Activated CD4-positive, alpha-beta memory T cell treated with anti-CD3 and anti-CD28 coated beads for 36 hours (primary cell): ENCODE results near the gene ABHD5. TPM values are rescaled to one million over a fixed set of nuclear protein-coding genes. Genes with fewer than 3 reads are reported as not detected.
"Not testable (repeated sequence)": the region's sequence is repeated elsewhere in the genome, so short reads cannot be mapped to it uniquely, and the experiment has no call there.

Source experiments
- CTCF ChIA-PET: fragments of 350-600 bp; sonication (Branson Sonifier 250); formaldehyde crosslinking; loops from one replicate; lab custom pipeline; 2021; ENCODE audit warnings: antibody characterized with exemption, inconsistent platforms; lab: Charles Lee
- POLR2A ChIA-PET: fragments of 350-600 bp; sonication (Branson Sonifier 250); formaldehyde crosslinking; loops from one replicate; lab custom pipeline; 2021; ENCODE audit warnings: antibody characterized with exemption; lab: Charles Lee
- DNase-seq: peaks from one replicate; pipeline ENCODE4 v3.0.0-alpha.2; 2020
- H3K27ac Mint-ChIP-seq: one replicate; pipeline ENCODE4 v1.8.0; 2021; ENCODE audit warnings: mixed read lengths
- H3K27me3 Mint-ChIP-seq: one replicate; pipeline ENCODE4 v1.8.0; 2021; ENCODE audit warnings: mixed read lengths
- H3K36me3 Mint-ChIP-seq: one replicate; pipeline ENCODE4 v1.8.0; 2021; ENCODE audit warnings: mixed read lengths
- H3K4me1 Mint-ChIP-seq: one replicate; pipeline ENCODE4 v1.8.0; 2021; ENCODE audit warnings: low read depth, mixed read lengths
- H3K4me3 Mint-ChIP-seq: one replicate; pipeline ENCODE4 v1.8.0; 2021; ENCODE audit warnings: mild to moderate bottlenecking, mixed read lengths
- H3K9me3 Mint-ChIP-seq: one replicate; pipeline ENCODE4 v1.8.0; 2021; ENCODE audit warnings: mixed read lengths
- intact Hi-C: fragments of 100-400 bp; cut with micrococcal nuclease; formaldehyde crosslinking; loops from one replicate; pipeline ENCODE4 v1.15.1; 2023
- total RNA-seq, 2 experiments: library from RNA; stranded (reverse); gene quantifications; one replicate each; pipeline ENCODE4 v1.2.3, GENCODE V29; 2021

Gene ABHD5
- total RNA-seq, 2 experiments from 2014 or later, result 10.0 to 11.4 TPM

GRCh38 chr3:43670635-43671522 lies 19.9 kb upstream of the ABHD5 start:
- Mint-ChIP-seq H3K4me3 (no peak overlapping the region), H3K36me3 (no peaks in the 10 kb centered on the region), H3K9me3 (no peaks in the 10 kb centered on the region), H3K27ac (no peak overlapping the region), H3K27me3 (peaks cover 15% of the 10 kb centered on the region), H3K4me1 (no peaks in the 10 kb centered on the region)
- intact Hi-C loops, result no loop called here
- ChIA-PET POLR2A (no interaction called here), CTCF (no interaction called here)
- DNase-seq, result no peak

- intact Hi-C loops, result no loop called here
- no peak for DNase-seq
- Mint-ChIP-seq H3K4me3 (no peak overlapping the region), H3K27ac (no peak overlapping the region), H3K4me1 (no peaks in the 10 kb centered on the region), H3K9me3 (peaks cover 2% of the 10 kb centered on the region), H3K36me3 (no peaks in the 10 kb centered on the region), H3K27me3 (peaks cover 2% of the 10 kb centered on the region)
- CTCF ChIA-PET, result no interaction called here
- POLR2A ChIA-PET, result no interaction called here
Observed at GRCh38 chr3:43674345-43675085, 16.2 kb upstream of the ABHD5 start.

GRCh38 chr3:43675593-43675992 lies 15.1 kb upstream of the ABHD5 start:
- ChIA-PET POLR2A (no interaction called here), CTCF (interaction anchor here (0.6 kb wide), 1 partner anchor 76 kb away, joined by 5 read pairs; no protein-coding TSS in a partner anchor)
- intact Hi-C loops, result no loop called here
- peaks cover 1% of the 10 kb centered on the region for H3K36me3 Mint-ChIP-seq
- no peak overlapping the region for H3K4me3 Mint-ChIP-seq
- H3K27ac Mint-ChIP-seq, result no peak overlapping the region
- H3K4me1 Mint-ChIP-seq, result no peaks in the 10 kb centered on the region
- H3K27me3 Mint-ChIP-seq, result peaks cover 2% of the 10 kb centered on the region
- no peak for DNase-seq
- peaks cover 2% of the 10 kb centered on the region for H3K9me3 Mint-ChIP-seq

- Mint-ChIP-seq H3K4me3 (no peak overlapping the region), H3K9me3 (peaks cover 2% of the 10 kb centered on the region), H3K4me1 (no peaks in the 10 kb centered on the region), H3K27ac (no peak overlapping the region), H3K27me3 (no peaks in the 10 kb centered on the region), H3K36me3 (peaks cover 1% of the 10 kb centered on the region)
- no peak for DNase-seq
- ChIA-PET CTCF (no interaction called here), POLR2A (no interaction called here)
- intact Hi-C loops, result no loop called here
Observed at GRCh38 chr3:43676441-43676840, 14.3 kb upstream of the ABHD5 start.

- H3K9me3 Mint-ChIP-seq, DNase-seq, H3K27me3 Mint-ChIP-seq, H3K27ac Mint-ChIP-seq, CTCF ChIA-PET, H3K4me1 Mint-ChIP-seq, H3K36me3 Mint-ChIP-seq, POLR2A ChIA-PET, intact Hi-C loops, H3K4me3 Mint-ChIP-seq: not testable (repeated sequence)
Observed at GRCh38 chr3:43678375-43678774, 12.4 kb upstream of the ABHD5 start.

- H3K36me3 Mint-ChIP-seq, DNase-seq, H3K9me3 Mint-ChIP-seq, H3K4me3 Mint-ChIP-seq, intact Hi-C loops, CTCF ChIA-PET, H3K27me3 Mint-ChIP-seq, H3K27ac Mint-ChIP-seq, H3K4me1 Mint-ChIP-seq, POLR2A ChIA-PET: not testable (repeated sequence)
Observed at GRCh38 chr3:43678887-43679449, 11.8 kb upstream of the ABHD5 start.

GRCh38 chr3:43680857-43681256 lies 9.9 kb upstream of the ABHD5 start:
- H3K36me3 Mint-ChIP-seq, H3K9me3 Mint-ChIP-seq, POLR2A ChIA-PET, H3K4me3 Mint-ChIP-seq, H3K4me1 Mint-ChIP-seq, DNase-seq, H3K27me3 Mint-ChIP-seq, CTCF ChIA-PET, H3K27ac Mint-ChIP-seq, intact Hi-C loops: not testable (repeated sequence)

GRCh38 chr3:43684944-43685343 lies 5.8 kb upstream of the ABHD5 start:
- H3K27ac Mint-ChIP-seq, result no peak overlapping the region
- H3K9me3 Mint-ChIP-seq, result no peaks in the 10 kb centered on the region
- intact Hi-C loops, result no loop called here
- ChIA-PET CTCF (no interaction called here), POLR2A (no interaction called here)
- H3K4me3 Mint-ChIP-seq, result no peak overlapping the region
- H3K36me3 Mint-ChIP-seq, result peaks cover 4% of the 10 kb centered on the region
- peaks cover 3% of the 10 kb centered on the region for H3K27me3 Mint-ChIP-seq
- H3K4me1 Mint-ChIP-seq, result peaks cover 6% of the 10 kb centered on the region
- no peak for DNase-seq

- Mint-ChIP-seq H3K9me3 (no peaks in the 10 kb centered on the region), H3K4me3 (no peak overlapping the region), H3K4me1 (peaks cover 10% of the 10 kb centered on the region), H3K27ac (no peak overlapping the region), H3K36me3 (peaks cover 2% of the 10 kb centered on the region), H3K27me3 (peaks cover 3% of the 10 kb centered on the region)
- ChIA-PET POLR2A (no interaction called here), CTCF (no interaction called here)
- no peak for DNase-seq
- intact Hi-C loops, result no loop called here
Observed at GRCh38 chr3:43685921-43686320, 4.8 kb upstream of the ABHD5 start.

GRCh38 chr3:43686333-43686699 lies 4.4 kb upstream of the ABHD5 start:
- Mint-ChIP-seq H3K36me3 (peaks cover 2% of the 10 kb centered on the region), H3K4me3 (no peak overlapping the region), H3K27me3 (peaks cover 3% of the 10 kb centered on the region), H3K9me3 (no peaks in the 10 kb centered on the region), H3K4me1 (peaks cover 10% of the 10 kb centered on the region), H3K27ac (no peak overlapping the region)
- CTCF ChIA-PET, result no interaction called here
- no peak for DNase-seq
- intact Hi-C loops, result no loop called here
- POLR2A ChIA-PET, result no interaction called here

GRCh38 chr3:43686700-43687498 lies 3.8 kb upstream of the ABHD5 start:
- Mint-ChIP-seq H3K27ac (no peak overlapping the region), H3K4me1 (peaks cover 15% of the 10 kb centered on the region), H3K27me3 (peaks cover 3% of the 10 kb centered on the region), H3K36me3 (peaks cover 2% of the 10 kb centered on the region), H3K9me3 (no peaks in the 10 kb centered on the region), H3K4me3 (no peak overlapping the region)
- CTCF ChIA-PET, result no interaction called here
- intact Hi-C loops, result no loop called here
- POLR2A ChIA-PET, result no interaction called here
- DNase-seq, result no peak

- Mint-ChIP-seq H3K27me3 (peaks cover 3% of the 10 kb centered on the region), H3K27ac (no peak overlapping the region), H3K9me3 (no peaks in the 10 kb centered on the region), H3K4me3 (no peak overlapping the region), H3K4me1 (peaks cover 20% of the 10 kb centered on the region), H3K36me3 (peaks cover 2% of the 10 kb centered on the region)
- ChIA-PET CTCF (no interaction called here), POLR2A (no interaction called here)
- DNase-seq, result no peak
- intact Hi-C loops, result no loop called here
Observed at GRCh38 chr3:43687499-43687811, 3.3 kb upstream of the ABHD5 start.
